ENCODE measurements around the gene ADARB2. TPM values are rescaled to one million over a fixed set of nuclear protein-coding genes. Genes with fewer than 3 reads are reported as not detected.

ADARB2 gene
- total and polyA plus RNA-seq, 5 donors: 0.53 to 1.6 (median 0.59) TPM

GRCh38 chr10:1408651-1409367 is 328.5 kb downstream of the ADARB2 start:
- intact Hi-C loops (cut with DNase I): no loop called here
- H3K4me1 ChIP-seq (ENCODE audit: control insufficient read depth, insufficient read depth, low read length): no peaks in the 10 kb centered on the region
- no peak overlapping the region for H3K27ac ChIP-seq (ENCODE audit: low read length)
- H3K27me3 ChIP-seq (ENCODE audit: control insufficient read depth, insufficient read depth): no peaks in the 10 kb centered on the region
- WGBS: 85% methylated on average over 26 of the region's 26 CpGs
- H3K9me3 ChIP-seq (ENCODE audit: control insufficient read depth, low read length): no peaks in the 10 kb centered on the region
- H3K4me3 ChIP-seq (ENCODE audit: low read length): no peak overlapping the region
- DNase-seq: no peak
- no peak for ATAC-seq

GRCh38 chr10:1406967-1407945 is 330.1 kb downstream of the ADARB2 start:
- no peak for ATAC-seq
- 78% methylated on average over 25 of the region's 25 CpGs for WGBS
- no peaks in the 10 kb centered on the region for H3K9me3 ChIP-seq (ENCODE audit: control insufficient read depth, low read length)

GRCh38 chr10:1406132-1406966 is 331.0 kb downstream of the ADARB2 start:
- WGBS: 70% methylated on average over 14 of the region's 14 CpGs
- no peak overlapping the region for H3K27ac ChIP-seq (ENCODE audit: low read length)
- ATAC-seq (no peak), DNase-seq (no peak)
- H3K4me3 ChIP-seq (ENCODE audit: low read length): no peak overlapping the region
- intact Hi-C loops (cut with DNase I): no loop called here
- H3K27me3 ChIP-seq (ENCODE audit: control insufficient read depth, insufficient read depth): no peaks in the 10 kb centered on the region
- H3K4me1 ChIP-seq (ENCODE audit: control insufficient read depth, insufficient read depth, low read length): no peaks in the 10 kb centered on the region
- no peaks in the 10 kb centered on the region for H3K9me3 ChIP-seq (ENCODE audit: control insufficient read depth, low read length)

More at GRCh38 chr10:1406967-1407945, 330.1 kb downstream of the ADARB2 start:
- Histone ChIP-seq H3K27ac (ENCODE audit: low read length) (no peak overlapping the region), H3K4me1 (ENCODE audit: control insufficient read depth, insufficient read depth, low read length) (no peaks in the 10 kb centered on the region), H3K27me3 (ENCODE audit: control insufficient read depth, insufficient read depth) (no peaks in the 10 kb centered on the region), H3K4me3 (ENCODE audit: low read length) (no peak overlapping the region)
- intact Hi-C loops (cut with DNase I): no loop called here
- no peak for DNase-seq

- intact Hi-C loops (cut with DNase I): no loop called here
- no peak for DNase-seq
- H3K4me3 ChIP-seq (ENCODE audit: low read length): no peak overlapping the region
- H3K9me3 ChIP-seq (ENCODE audit: control insufficient read depth, low read length): no peaks in the 10 kb centered on the region
- WGBS: 83% methylated on average over 29 of the region's 29 CpGs
- no peaks in the 10 kb centered on the region for H3K4me1 ChIP-seq (ENCODE audit: control insufficient read depth, insufficient read depth, low read length)
- no peaks in the 10 kb centered on the region for H3K27me3 ChIP-seq (ENCODE audit: control insufficient read depth, insufficient read depth)
- no peak for ATAC-seq
- no peak overlapping the region for H3K27ac ChIP-seq (ENCODE audit: low read length)
Observed at GRCh38 chr10:1404323-1405260, 332.7 kb downstream of the ADARB2 start.

GRCh38 chr10:1403508-1404322 is 333.6 kb downstream of the ADARB2 start:
- ATAC-seq (no peak), DNase-seq (no peak)
- Histone ChIP-seq H3K27me3 (ENCODE audit: control insufficient read depth, insufficient read depth) (no peaks in the 10 kb centered on the region), H3K9me3 (ENCODE audit: control insufficient read depth, low read length) (no peaks in the 10 kb centered on the region), H3K27ac (ENCODE audit: low read length) (no peak overlapping the region), H3K4me1 (ENCODE audit: control insufficient read depth, insufficient read depth, low read length) (no peaks in the 10 kb centered on the region), H3K4me3 (ENCODE audit: low read length) (no peak overlapping the region)
- intact Hi-C loops (cut with DNase I): no loop called here
- WGBS: 61% methylated on average over 18 of the region's 18 CpGs

- Histone ChIP-seq H3K4me1 (ENCODE audit: control insufficient read depth, insufficient read depth, low read length) (no peaks in the 10 kb centered on the region), H3K27ac (ENCODE audit: low read length) (no peak overlapping the region), H3K9me3 (ENCODE audit: control insufficient read depth, low read length) (no peaks in the 10 kb centered on the region), H3K4me3 (ENCODE audit: low read length) (no peak overlapping the region), H3K27me3 (ENCODE audit: control insufficient read depth, insufficient read depth) (no peaks in the 10 kb centered on the region)
- intact Hi-C loops (cut with DNase I): no loop called here
- no peak for DNase-seq
- WGBS: 90% methylated on average over 27 of the region's 27 CpGs
- ATAC-seq: peak in 1 of 2 donors; percentile 19
Observed at GRCh38 chr10:1402816-1403507, 334.4 kb downstream of the ADARB2 start.

GRCh38 chr10:1402016-1402770 is 335.1 kb downstream of the ADARB2 start:
- DNase-seq: no peak
- H3K4me1 ChIP-seq (ENCODE audit: control insufficient read depth, insufficient read depth, low read length): no peaks in the 10 kb centered on the region
- H3K27me3 ChIP-seq (ENCODE audit: control insufficient read depth, insufficient read depth): no peaks in the 10 kb centered on the region
- H3K4me3 ChIP-seq (ENCODE audit: low read length): no peak overlapping the region
- H3K27ac ChIP-seq (ENCODE audit: low read length): no peak overlapping the region
- H3K9me3 ChIP-seq (ENCODE audit: control insufficient read depth, low read length): no peaks in the 10 kb centered on the region
- ATAC-seq: no peak
- intact Hi-C loops (cut with DNase I): no loop called here
- 79% methylated on average over 25 of the region's 25 CpGs for WGBS

GRCh38 chr10:1401071-1401965 is 336.0 kb downstream of the ADARB2 start:
- no peaks in the 10 kb centered on the region for H3K27me3 ChIP-seq (ENCODE audit: control insufficient read depth, insufficient read depth)
- no peak overlapping the region for H3K4me3 ChIP-seq (ENCODE audit: low read length)
- H3K27ac ChIP-seq (ENCODE audit: low read length): no peak overlapping the region
- no peak for DNase-seq
- 87% methylated on average over 35 of the region's 35 CpGs for WGBS
- no peaks in the 10 kb centered on the region for H3K9me3 ChIP-seq (ENCODE audit: control insufficient read depth, low read length)
- intact Hi-C loops (cut with DNase I): no loop called here
- no peaks in the 10 kb centered on the region for H3K4me1 ChIP-seq (ENCODE audit: control insufficient read depth, insufficient read depth, low read length)
- ATAC-seq: no peak
